Spleen (tissue), 7 donors: ENCODE results near the gene LRRIQ4.

ENCODE experiments used
- CTCF ChIP-seq, 11 experiments: fragments of 200-600 bp in 7 of 11; fragments of 450-650 bp in 4 of 11; sonication (generic) in 4 of 11; IDR thresholded peaks in 8 of 11; conservative IDR thresholded peaks in 3 of 11; 1 replicate in 7 of 11; 2 replicates in 4 of 11; pipeline versions ENCODE4 v1.4.0 to v1.8.0; 2016 to 2021; ENCODE audit warnings: antibody characterized with exemption in 11 of 11, inconsistent platforms in 4 of 11, mild to moderate bottlenecking in 1 of 11
- POLR2A ChIP-seq, 3 donors: fragments of 450-650 bp; IDR thresholded peaks; one replicate each; pipeline ENCODE4 v1.5.1; 2017; ENCODE audit warnings: antibody characterized with exemption in 3 of 3, mild to moderate bottlenecking in 1 of 3
- POLR2AphosphoS5 ChIP-seq, 3 donors: sonication (generic); formaldehyde crosslinking; IDR thresholded peaks; one replicate each; pipeline ENCODE4 v1.5.1; 2017; ENCODE audit warnings: antibody characterized with exemption in 3 of 3
- donor health status: DM: no; HTN: no; CAD: no; lungs with moderate emphysema.
- donor health status: DM: no; HTN: no; CAD: no.
- donor health status: DM: no; HTN: no; CAD: no.

- TF ChIP-seq CTCF (IDR thresholded peaks at IDR 0.05 in 8 of 11, conservative IDR thresholded peaks at IDR 0.05 in 3 of 11), result no peak
- TF ChIP-seq POLR2A (IDR thresholded peaks at IDR 0.05), result no peak
- no peak for TF ChIP-seq POLR2AphosphoS5 (IDR thresholded peaks at IDR 0.05)
Observed at GRCh38 chr3:169857811-169858210, 45.1 kb downstream of the LRRIQ4 start.
